K562 (cell line): ENCODE measurements around the gene OGDH. TPM values are rescaled to one million over a fixed set of nuclear protein-coding genes. Genes with fewer than 3 reads are reported as not detected.
A peak's percentile ranks its signal among the peaks of the same experiment; 100 is the strongest.

Experiments
- ATAC-seq: fragments of 200-7000 bp; cut with Tn5 transposase; 3 replicates; pipeline ENCODE4 v1.9.1; 2020; ENCODE audit warnings: moderate library complexity
- BruUV-seq: library from RNA; stranded (reverse); fragments of 400-500 nt; replicated peaks from 2 replicates; lab custom pipeline; 2021; lab: Mats Ljungman, UMichigan
- CTCF ChIA-PET: fragments of 300-600 bp; formaldehyde crosslinking; extraction: SDS; loops from one replicate; lab custom pipeline; 2021; ENCODE audit warnings: low intra/inter-chr PET ratio; lab: Yijun Ruan, JAX
- POLR2A ChIA-PET: fragments of 300-600, 350-650 bp; sonication (Branson Sonifier 250); formaldehyde crosslinking; extraction: SDS; loops from one replicate; lab custom pipeline; 2021; ENCODE audit warnings: antibody characterized with exemption, inconsistent platforms; lab: Yijun Ruan, JAX
- DNase-seq, 4 experiments: peaks; one replicate each; pipeline versions ENCODE4 v3.0.0 to v3.0.0-alpha.2; 2011 to 2018; ENCODE audit warnings: low spot score in 3 of 4, mixed read lengths in 3 of 4; ENCODE audit errors: extremely low read depth in 1 of 4
- FAIRE-seq: peaks from 2 replicates; lab custom pipeline; 2011; peaks lifted over from hg19 to GRCh38; lab: Jason Lieb, UNC
- H2AFZ ChIP-seq: 2 replicates; pipeline ENCODE4 v1.6.0; 2011; ENCODE audit warnings: low read depth, low read length, control low read depth, inconsistent platforms
- H3K27ac ChIP-seq: fragments of 200-600 bp; 3 replicates; pipeline ENCODE4 v1.8.0; 2011; ENCODE audit warnings: low read depth, mild to moderate bottlenecking, control low read depth, inconsistent platforms, low read length, moderate library complexity, mixed read lengths; ENCODE audit errors: extremely low read depth
- H3K27me3 ChIP-seq, 2 experiments: fragments of 300-600 bp in 1 of 2; 2 replicates in 1 of 2; 3 replicates in 1 of 2; pipeline versions ENCODE4 v1.6.0 to v1.8.0; 2011; ENCODE audit warnings: inconsistent platforms in 2 of 2, low read length in 2 of 2, mild to moderate bottlenecking in 1 of 2, mixed read lengths in 1 of 2, moderate library complexity in 1 of 2; ENCODE audit not compliant: control insufficient read depth in 2 of 2, insufficient read depth in 2 of 2
- H3K36me3 ChIP-seq: fragments of 300-600 bp; 3 replicates; pipeline ENCODE4 v1.8.0; 2011; ENCODE audit warnings: mild to moderate bottlenecking, low read length, inconsistent platforms; ENCODE audit not compliant: control insufficient read depth, insufficient read depth
- H3K4me1 ChIP-seq, 2 experiments: fragments of 200-600 bp in 1 of 2; replicated peaks in 1 of 2; 2 replicates in 1 of 2; 3 replicates in 1 of 2; pipeline versions ENCODE4 v1.5.1 to v1.8.0; 2011; ENCODE audit warnings: inconsistent platforms in 2 of 2, low read length in 2 of 2, mild to moderate bottlenecking in 1 of 2, mixed read lengths in 1 of 2, moderate library complexity in 1 of 2; ENCODE audit not compliant: control insufficient read depth in 2 of 2, insufficient read depth in 2 of 2
- H3K4me2 ChIP-seq: 2 replicates; pipeline ENCODE4 v1.6.1; 2011; ENCODE audit warnings: low read length, control low read depth, inconsistent platforms, mixed read lengths; ENCODE audit not compliant: insufficient read depth
- H3K4me3 ChIP-seq: fragments of 200-600 bp; sonication (generic), shearing (Covaris generic); 2 replicates; pipeline ENCODE4 v1.5.1; 2016; ENCODE audit warnings: control low read depth, inconsistent platforms
- H3K79me2 ChIP-seq: fragments of 200-600 bp; 3 replicates; pipeline ENCODE4 v1.8.0; 2011; ENCODE audit warnings: low read length, inconsistent platforms; ENCODE audit not compliant: control insufficient read depth, insufficient read depth
- H3K9ac ChIP-seq, 2 experiments: 2 replicates each; pipeline versions ENCODE4 v1.6.0 to v1.6.1; 2011; ENCODE audit warnings: low read depth in 2 of 2, low read length in 2 of 2, control low read depth in 1 of 2, inconsistent platforms in 1 of 2, mild to moderate bottlenecking in 1 of 2, mixed read lengths in 1 of 2; ENCODE audit not compliant: insufficient read depth in 1 of 2
- H3K9me1 ChIP-seq: one replicate; pipeline ENCODE4 v1.6.0; 2011; ENCODE audit warnings: inconsistent platforms, mild to moderate bottlenecking, low read length, moderate library complexity; ENCODE audit not compliant: control insufficient read depth, insufficient read depth
- H3K9me3 ChIP-seq: replicated peaks from 2 replicates; pipeline ENCODE4 v1.5.1; 2011; ENCODE audit warnings: low read depth, low read length, inconsistent platforms; ENCODE audit not compliant: control insufficient read depth, insufficient read depth
- H4K20me1 ChIP-seq: replicated peaks from 2 replicates; pipeline ENCODE4 v1.6.1; 2011; ENCODE audit warnings: low read length, inconsistent platforms, mixed read lengths; ENCODE audit not compliant: control insufficient read depth, insufficient read depth
- HNRNPLL ChIP-seq: fragments of 200-400 bp; formaldehyde crosslinking; IDR thresholded peaks from 2 replicates; pipeline ENCODE4 v1.6.1; 2017; ENCODE audit warnings: low read length, low read depth, mild to moderate bottlenecking; ENCODE audit not compliant: poor library complexity, severe bottlenecking
- KLF16 ChIP-seq: IDR thresholded peaks from 2 replicates; pipeline ENCODE4 v1.6.1; 2016; ENCODE audit warnings: antibody characterized with exemption
- POLR2G ChIP-seq: fragments of 200-400 bp; formaldehyde crosslinking; IDR thresholded peaks from 2 replicates; pipeline ENCODE4 v1.6.1; 2017; ENCODE audit warnings: low read depth, mild to moderate bottlenecking, antibody characterized with exemption, low read length, moderate library complexity
- WGBS: fragments of 100-300 bp; shearing (Covaris generic); methylation state at CpG from one replicate; pipeline ENCODE4 v1.1.6; 2016; ENCODE audit warnings: low coverage, mixed read lengths; ENCODE audit not compliant: insufficient coverage; ENCODE audit errors: missing lambda C conversion rate; 5-methylcytosine and 5-hydroxymethylcytosine counted together
- in situ Hi-C: fragments of 300-500 bp; cut with MboI; formaldehyde crosslinking; loops from 4 replicates; pipeline ENCODE4 v1.15.0; 2018; ENCODE audit warnings: inconsistent platforms, mixed read lengths
- intact Hi-C: fragments of 100-400 bp; cut with micrococcal nuclease; formaldehyde crosslinking; loops from 2 replicates; pipeline ENCODE4 v1.14.2; 2022
- polyA plus RNA-seq, 8 experiments: library from polyadenylated mRNA; depleted of rRNA in 4 of 8; stranded (reverse) in 5 of 8; unstranded in 3 of 8; fragments of >200 nt; fragmentation: Nextera tagmentation in 2 of 8; fragmentation: Illumina TruSeq in 1 of 8; extraction: Ambion mirVana in 2 of 8; extraction: Trizol in 1 of 8; gene quantifications; 2 replicates each; pipeline versions ENCODE4 v1.2.1 to v1.2.3, GENCODE V29; 2011 to 2014; ENCODE audit warnings: inconsistent platforms in 1 of 8, missing spikeins in 1 of 8
- total RNA-seq, 7 experiments: library from RNA; depleted of rRNA in 6 of 7; stranded (reverse); fragments of >200 nt in 6 of 7; fragmentation: Illumina TruSeq in 2 of 7; extraction: Trizol in 2 of 7; gene quantifications; 2 replicates each; pipeline versions ENCODE4 v1.2.1 to v1.2.3, GENCODE V29; 2011 to 2021; ENCODE audit warnings: low replicate concordance in 1 of 7

OGDH gene
- total and polyA plus RNA-seq, 9 of the 15 experiments (the other 6 are each of a cell fraction or from before 2014, with no cell fraction given), result 3.1 to 80.3 (median 23.5) TPM

- in situ Hi-C loops (no loop called here), intact Hi-C loops (no loop called here)
- ATAC-seq, result no peak
- 89% methylated on average over 19 of the region's 19 CpGs for WGBS
- no peak for FAIRE-seq
- Histone ChIP-seq H2AFZ (no peak overlapping the region), H4K20me1 (no peaks in the 10 kb centered on the region), H3K4me2 (no peak overlapping the region), H3K4me3 (no peak overlapping the region), H3K27ac (no peak overlapping the region), H3K4me1 (peaks cover 12 to 13% of the 10 kb centered on the region in 2 experiments; a peak in 4 of 5 replicates), H3K27me3 (no peaks in the 10 kb centered on the region), H3K79me2 (no peaks in the 10 kb centered on the region), H3K9me1 (peaks cover 3% of the 10 kb centered on the region), H3K9ac (no peak overlapping the region), H3K36me3 (peaks cover 28% of the 10 kb centered on the region; the same call in 2 of the 3 replicates)
- BruUV-seq, result no TSS peak
- peak in 3 of 4 experiments; percentile 3 to 6 (median 6) for DNase-seq
- CTCF ChIA-PET, result no interaction called here
- POLR2A ChIA-PET, result interaction anchor here (0.6 to 2.8 kb wide), 5 partner anchors 10 to 395 kb away, joined by 3 to 13 read pairs (median 4); partner anchors contain the start of gene PPIA
- TF ChIP-seq HNRNPLL (no peak), POLR2G (0 out of 2 replicates have a peak, but pooled peaks have one; percentile 7), KLF16 (no peak)
- TF ChIP-seq, all 486 proteins: peak for 1
- H3K9me3 ChIP-seq, result no peaks in the 10 kb centered on the region
These were observed 102.8 kb downstream of the OGDH start for GRCh38 chr7:44709011-44709915.
